ENCODE results near the gene KRTAP16-1. TPM values are rescaled to one million over a fixed set of nuclear protein-coding genes. Genes with fewer than 3 reads are reported as not detected.
A peak's percentile ranks its signal among the peaks of the same experiment; 100 is the strongest.

The KRTAP16-1 gene
- total and polyA plus RNA-seq, 2 of the 4 experiments (the other 2 are of a cell fraction), result not detected

- CTCF ChIA-PET, result no interaction called here
- Histone ChIP-seq H3K4ac (ENCODE audit: low read depth, low read length) (no peak overlapping the region), H2BK15ac (ENCODE audit: low read depth, low read length) (no peak overlapping the region), H2AFZ (replicated peaks; ENCODE audit: low read length, poor library complexity) (no peak overlapping the region), H4K5ac (ENCODE audit: low read depth, low read length) (no peak overlapping the region), H4K91ac (ENCODE audit: insufficient read depth, low read depth, low read length) (no peak overlapping the region), H2BK20ac (ENCODE audit: low read depth, low read length) (no peak overlapping the region), H2BK5ac (ENCODE audit: low read depth, low read length, poor library complexity, severe bottlenecking) (no peak overlapping the region), H3K4me2 (ENCODE audit: low read depth, low read length) (no peak overlapping the region), H3K27me3 (ENCODE audit: control insufficient read depth, insufficient read depth, low read length) (peaks cover 2% of the 10 kb centered on the region; the same call in 1 of the 2 replicates), H4K8ac (ENCODE audit: low read depth in 2 of 2, low read length in 2 of 2) (no peak overlapping the region), H3K4me3 (ENCODE audit: insufficient read depth, low read depth, low read length) (no peak overlapping the region), H4K20me1 (ENCODE audit: insufficient read depth, low read length) (no peaks in the 10 kb centered on the region), H3K36me3 (ENCODE audit: control insufficient read depth, insufficient read depth, low read length) (no peaks in the 10 kb centered on the region), H3K79me1 (ENCODE audit: low read depth in 1 of 2, low read length in 2 of 2) (no peaks in the 10 kb centered on the region), H3K4me1 (ENCODE audit: control insufficient read depth, insufficient read depth, low read length) (no peaks in the 10 kb centered on the region), H3K18ac (ENCODE audit: low read depth, low read length) (no peak overlapping the region), H3K9me1 (ENCODE audit: insufficient read depth, low read length) (peaks cover 5% of the 10 kb centered on the region; the same call in 1 of the 2 replicates), H3K23ac (ENCODE audit: low read depth, low read length) (no peak overlapping the region), H3K14ac (replicated peaks; ENCODE audit: low read depth, low read length) (peak overlapping the region; percentile 46; the same call in 1 of the 2 replicates), H3K9ac (ENCODE audit: low read depth, low read length) (no peak overlapping the region), H3K56ac (ENCODE audit: extremely low read depth, insufficient read depth, low read length) (no peak overlapping the region), H2BK120ac (ENCODE audit: low read depth, low read length) (no peak overlapping the region), H2AK9ac (replicated peaks; ENCODE audit: low read depth, low read length, poor library complexity) (no peak overlapping the region), H3K9me3 (ENCODE audit: control insufficient read depth, insufficient read depth, low read length) (no peaks in the 10 kb centered on the region), H2AK5ac (ENCODE audit: low read depth, low read length) (no peak overlapping the region), H3K27ac (ENCODE audit: insufficient read depth, low read length) (no peak overlapping the region)
- in situ Hi-C loops (cut with MboI; ENCODE audit: low sequenced_read_pairs), result no loop called here
- DNase-seq (no peak), ATAC-seq (ENCODE audit: low read depth) (no peak)
- BruUV-seq (replicated peaks), result no TSS peak
- POLR2A ChIA-PET (ENCODE audit: unreplicated experiment), result no interaction called here
- intact Hi-C loops (cut with micrococcal nuclease), result no loop called here
- TF ChIP-seq ELK1 (IDR thresholded peaks at IDR 0.05; ENCODE audit: borderline replicate concordance, low read depth, low read length) (no peak), RAD21 (IDR thresholded peaks at IDR 0.05; ENCODE audit: low read length) (no peak), USF2 (IDR thresholded peaks at IDR 0.05; ENCODE audit: low read depth, low read length) (no peak), RFX5 (IDR thresholded peaks at IDR 0.05; ENCODE audit: low read depth, low read length) (no peak), NFE2L2 (IDR thresholded peaks at IDR 0.05; ENCODE audit: low read depth, low read length) (no peak)
- WGBS, 2 experiments (ENCODE audit: extremely low coverage in 2 of 2, insufficient read length in 1 of 2), result 60% methylated on average over 1 of the region's 5 CpGs; no CpG with 5 or more reads in 1 of the 2 experiments
- dilution Hi-C loops (cut with HindIII; ENCODE audit: low sequenced_read_pairs, unreplicated experiment), result no loop called here
These were observed 7.8 kb downstream of the KRTAP16-1 start for GRCh38 chr17:41301204-41301790.

Measured in IMR-90 (cell line).